Activated CD4-positive, alpha-beta T cell treated with anti-CD3 and anti-CD28 coated beads, Interleukin-2, amount 10 ng/mL, durations not matched to agents 24 days and 14 days (primary cell): Measurements from ENCODE around the gene CELSR1. TPM values are rescaled to one million over a fixed set of nuclear protein-coding genes. Genes with fewer than 3 reads are reported as not detected.
"Not testable (repeated sequence)": the region's sequence is repeated elsewhere in the genome, so short reads cannot be mapped to it uniquely, and the experiment has no call there.

Experiments
- DNase-seq: peaks from one replicate; pipeline ENCODE4 v3.0.0; 2022
- H3K27ac Mint-ChIP-seq: one replicate; pipeline ENCODE4 v1.8.0; 2022; ENCODE audit warnings: mild to moderate bottlenecking, mixed read lengths
- H3K27me3 Mint-ChIP-seq: one replicate; pipeline ENCODE4 v1.8.0; 2022; ENCODE audit warnings: mixed read lengths
- H3K36me3 Mint-ChIP-seq: one replicate; pipeline ENCODE4 v1.8.0; 2022; ENCODE audit warnings: low read depth, mild to moderate bottlenecking, mixed read lengths
- H3K4me1 Mint-ChIP-seq: one replicate; pipeline ENCODE4 v1.8.0; 2021; ENCODE audit warnings: mixed read lengths
- H3K4me3 Mint-ChIP-seq: one replicate; pipeline ENCODE4 v1.8.0; 2022; ENCODE audit warnings: mild to moderate bottlenecking, moderate library complexity, mixed read lengths
- H3K9me3 Mint-ChIP-seq: one replicate; pipeline ENCODE4 v1.8.0; 2021; ENCODE audit warnings: mixed read lengths
- intact Hi-C: fragments of 100-400 bp; cut with micrococcal nuclease; formaldehyde crosslinking; loops from one replicate; pipeline ENCODE4 v1.15.1; 2023
- total RNA-seq: library from RNA; stranded (reverse); gene quantifications from 2 replicates; pipeline ENCODE4 v1.2.3, GENCODE V29; 2022

CELSR1 gene
- total RNA-seq, 1 donor from 2014 or later, result 0.37 TPM

GRCh38 chr22:46407748-46408147 lies 129.7 kb downstream of the CELSR1 start:
- Mint-ChIP-seq H3K27ac (no peak overlapping the region), H3K4me1 (no peaks in the 10 kb centered on the region), H3K36me3 (no peaks in the 10 kb centered on the region), H3K4me3 (no peak overlapping the region), H3K9me3 (no peaks in the 10 kb centered on the region), H3K27me3 (peaks cover 2% of the 10 kb centered on the region)
- DNase-seq, result no peak
- intact Hi-C loops, result no loop called here

- Mint-ChIP-seq H3K4me3 (no peak overlapping the region), H3K4me1 (no peaks in the 10 kb centered on the region), H3K27ac (no peak overlapping the region), H3K36me3 (no peaks in the 10 kb centered on the region), H3K9me3 (no peaks in the 10 kb centered on the region), H3K27me3 (peaks cover 4% of the 10 kb centered on the region)
- DNase-seq, result no peak
- intact Hi-C loops, result no loop called here
Observed at GRCh38 chr22:46406791-46407190, 130.6 kb downstream of the CELSR1 start.

- no peaks in the 10 kb centered on the region for H3K4me1 Mint-ChIP-seq
- DNase-seq, result no peak
- H3K36me3 Mint-ChIP-seq, result no peaks in the 10 kb centered on the region
- no peaks in the 10 kb centered on the region for H3K9me3 Mint-ChIP-seq
- no peak overlapping the region for H3K4me3 Mint-ChIP-seq
- intact Hi-C loops, result no loop called here
- peaks cover 4% of the 10 kb centered on the region for H3K27me3 Mint-ChIP-seq
- no peak overlapping the region for H3K27ac Mint-ChIP-seq
Observed at GRCh38 chr22:46406349-46406748, 131.1 kb downstream of the CELSR1 start.

- intact Hi-C loops, result no loop called here
- no peak for DNase-seq
- Mint-ChIP-seq H3K4me3 (no peak overlapping the region), H3K27me3 (peaks cover 4% of the 10 kb centered on the region), H3K4me1 (no peaks in the 10 kb centered on the region), H3K9me3 (no peaks in the 10 kb centered on the region), H3K36me3 (no peaks in the 10 kb centered on the region), H3K27ac (no peak overlapping the region)
Observed at GRCh38 chr22:46405901-46406300, 131.5 kb downstream of the CELSR1 start.

- H3K27ac Mint-ChIP-seq, H3K36me3 Mint-ChIP-seq, intact Hi-C loops, H3K4me3 Mint-ChIP-seq, H3K27me3 Mint-ChIP-seq, H3K9me3 Mint-ChIP-seq, H3K4me1 Mint-ChIP-seq, DNase-seq: not testable (repeated sequence)
Observed at GRCh38 chr22:46403880-46404279, 133.5 kb downstream of the CELSR1 start.

- Mint-ChIP-seq H3K36me3 (no peaks in the 10 kb centered on the region), H3K27ac (no peak overlapping the region), H3K4me3 (no peak overlapping the region), H3K27me3 (peaks cover 4% of the 10 kb centered on the region), H3K9me3 (no peaks in the 10 kb centered on the region), H3K4me1 (no peaks in the 10 kb centered on the region)
- no peak for DNase-seq
- intact Hi-C loops, result no loop called here
Observed at GRCh38 chr22:46402505-46402904, 134.9 kb downstream of the CELSR1 start.

GRCh38 chr22:46401370-46401769 lies 136.1 kb downstream of the CELSR1 start:
- Mint-ChIP-seq H3K27me3 (peaks cover 4% of the 10 kb centered on the region), H3K4me3 (no peak overlapping the region), H3K27ac (no peak overlapping the region), H3K4me1 (no peaks in the 10 kb centered on the region), H3K9me3 (no peaks in the 10 kb centered on the region), H3K36me3 (no peaks in the 10 kb centered on the region)
- no peak for DNase-seq
- intact Hi-C loops, result no loop called here

GRCh38 chr22:46399251-46400024 lies 138.0 kb downstream of the CELSR1 start:
- Mint-ChIP-seq H3K27ac (no peak overlapping the region), H3K4me1 (no peaks in the 10 kb centered on the region), H3K27me3 (peaks cover 4% of the 10 kb centered on the region), H3K9me3 (no peaks in the 10 kb centered on the region), H3K36me3 (no peaks in the 10 kb centered on the region), H3K4me3 (no peak overlapping the region)
- no peak for DNase-seq
- intact Hi-C loops, result no loop called here

GRCh38 chr22:46397951-46398350 lies 139.5 kb downstream of the CELSR1 start:
- Mint-ChIP-seq H3K4me1 (peaks cover 2% of the 10 kb centered on the region), H3K9me3 (no peaks in the 10 kb centered on the region), H3K27ac (no peak overlapping the region), H3K4me3 (no peak overlapping the region), H3K27me3 (peaks cover 3% of the 10 kb centered on the region), H3K36me3 (no peaks in the 10 kb centered on the region)
- no peak for DNase-seq
- intact Hi-C loops, result no loop called here

GRCh38 chr22:46397514-46397913 lies 139.9 kb downstream of the CELSR1 start:
- no peaks in the 10 kb centered on the region for H3K9me3 Mint-ChIP-seq
- no peak overlapping the region for H3K4me3 Mint-ChIP-seq
- H3K27ac Mint-ChIP-seq, result no peak overlapping the region
- DNase-seq, result no peak
- peaks cover 2% of the 10 kb centered on the region for H3K4me1 Mint-ChIP-seq
- no peaks in the 10 kb centered on the region for H3K27me3 Mint-ChIP-seq
- no peaks in the 10 kb centered on the region for H3K36me3 Mint-ChIP-seq
- intact Hi-C loops, result no loop called here

GRCh38 chr22:46397049-46397448 lies 140.4 kb downstream of the CELSR1 start:
- not testable (repeated sequence) for H3K4me1 Mint-ChIP-seq

GRCh38 chr22:46395145-46395544 lies 142.3 kb downstream of the CELSR1 start:
- no peaks in the 10 kb centered on the region for H3K27me3 Mint-ChIP-seq
- H3K4me1 Mint-ChIP-seq, result peaks cover 2% of the 10 kb centered on the region
- intact Hi-C loops, result no loop called here
- no peaks in the 10 kb centered on the region for H3K36me3 Mint-ChIP-seq
- DNase-seq, result no peak
- no peak overlapping the region for H3K27ac Mint-ChIP-seq
- H3K9me3 Mint-ChIP-seq, result no peaks in the 10 kb centered on the region
- no peak overlapping the region for H3K4me3 Mint-ChIP-seq

More at GRCh38 chr22:46397049-46397448, 140.4 kb downstream of the CELSR1 start:
- H3K27me3 Mint-ChIP-seq, H3K36me3 Mint-ChIP-seq, DNase-seq, H3K9me3 Mint-ChIP-seq, intact Hi-C loops, H3K27ac Mint-ChIP-seq, H3K4me3 Mint-ChIP-seq: not testable (repeated sequence)

GRCh38 chr22:46394622-46395021 lies 142.8 kb downstream of the CELSR1 start:
- intact Hi-C loops, result no loop called here
- Mint-ChIP-seq H3K9me3 (no peaks in the 10 kb centered on the region), H3K36me3 (no peaks in the 10 kb centered on the region), H3K27ac (no peak overlapping the region), H3K4me1 (peaks cover 2% of the 10 kb centered on the region), H3K27me3 (no peaks in the 10 kb centered on the region), H3K4me3 (no peak overlapping the region)
- DNase-seq, result no peak

- no peaks in the 10 kb centered on the region for H3K9me3 Mint-ChIP-seq
- H3K27me3 Mint-ChIP-seq, result no peaks in the 10 kb centered on the region
- no peak overlapping the region for H3K27ac Mint-ChIP-seq
- intact Hi-C loops, result no loop called here
- DNase-seq, result no peak
- H3K36me3 Mint-ChIP-seq, result no peaks in the 10 kb centered on the region
- no peak overlapping the region for H3K4me3 Mint-ChIP-seq
- peaks cover 2% of the 10 kb centered on the region for H3K4me1 Mint-ChIP-seq
Observed at GRCh38 chr22:46393873-46394272, 143.5 kb downstream of the CELSR1 start.
